ENCODE results near the gene TAOK3.
"Not testable (repeated sequence)": the region's sequence is repeated elsewhere in the genome, so short reads cannot be mapped to it uniquely, and the experiment has no call there.

The TAOK3 gene

GRCh38 chr12:118372541-118373495 is at the start of gene TAOK3:
TSS of gene TAOK3 (minus strand) at chr12:118372907. CDS start at chr12:118255567, 117,340 bp downstream.
- ATAC-seq (peak; percentile 93), DNase-seq (peak; percentile 96)
- Mint-ChIP-seq H3K4me3 (peak within 1 kb of the TSS; percentile 87), H3K27me3 (no peaks in the 10 kb centered on the region), H3K27ac (peak within 1 kb of the TSS; percentile 84), H3K9me3 (no peaks in the 10 kb centered on the region), H3K36me3 (ENCODE audit: low read depth) (no peaks in the 10 kb centered on the region), H3K4me1 (peaks cover 45% of the 10 kb centered on the region)

- ATAC-seq, result no peak
- no peak overlapping the region for H3K4me3 Mint-ChIP-seq
- peaks cover 12% of the 10 kb centered on the region for H3K36me3 Mint-ChIP-seq (ENCODE audit: low read depth)
- H3K27ac Mint-ChIP-seq, result no peak overlapping the region
- no peaks in the 10 kb centered on the region for H3K27me3 Mint-ChIP-seq
- DNase-seq, result no peak
- peaks cover 2% of the 10 kb centered on the region for H3K4me1 Mint-ChIP-seq
- H3K9me3 Mint-ChIP-seq, result no peaks in the 10 kb centered on the region
These were observed 48.0 kb upstream of the TAOK3 start for GRCh38 chr12:118420673-118421072.

- H3K27ac Mint-ChIP-seq, result no peak overlapping the region
These were observed 45.8 kb upstream of the TAOK3 start for GRCh38 chr12:118418385-118419057.

GRCh38 chr12:118417942-118418341 is 45.2 kb upstream of the TAOK3 start:
- ATAC-seq (no peak), DNase-seq (no peak)
- Mint-ChIP-seq H3K27ac (no peak overlapping the region), H3K4me3 (no peak overlapping the region), H3K36me3 (ENCODE audit: low read depth) (peaks cover 34% of the 10 kb centered on the region), H3K27me3 (no peaks in the 10 kb centered on the region), H3K9me3 (no peaks in the 10 kb centered on the region), H3K4me1 (peaks cover 2% of the 10 kb centered on the region)

More at GRCh38 chr12:118418385-118419057, 45.8 kb upstream of the TAOK3 start:
- Mint-ChIP-seq H3K36me3 (ENCODE audit: low read depth) (peaks cover 28% of the 10 kb centered on the region), H3K4me3 (no peak overlapping the region), H3K4me1 (peaks cover 2% of the 10 kb centered on the region), H3K9me3 (no peaks in the 10 kb centered on the region), H3K27me3 (no peaks in the 10 kb centered on the region)
- ATAC-seq, result no peak
- DNase-seq, result no peak

GRCh38 chr12:118409834-118410233 is 37.1 kb upstream of the TAOK3 start:
- Mint-ChIP-seq H3K9me3 (peaks cover 7% of the 10 kb centered on the region), H3K4me3 (no peak overlapping the region), H3K36me3 (ENCODE audit: low read depth) (peaks cover 52% of the 10 kb centered on the region), H3K27ac (no peak overlapping the region), H3K27me3 (no peaks in the 10 kb centered on the region), H3K4me1 (no peaks in the 10 kb centered on the region)
- no peak for ATAC-seq
- DNase-seq, result no peak

- H3K36me3 Mint-ChIP-seq (ENCODE audit: low read depth), result peaks cover 45% of the 10 kb centered on the region
- H3K27ac Mint-ChIP-seq, result not testable (repeated sequence)
These were observed 35.5 kb upstream of the TAOK3 start for GRCh38 chr12:118408241-118408640.

GRCh38 chr12:118404876-118405521 is 32.3 kb upstream of the TAOK3 start:
- H3K9me3 Mint-ChIP-seq, result no peaks in the 10 kb centered on the region
- H3K27me3 Mint-ChIP-seq, result no peaks in the 10 kb centered on the region
- ATAC-seq (peak; percentile 66), DNase-seq (peak; percentile 64)
- no peaks in the 10 kb centered on the region for H3K4me1 Mint-ChIP-seq
- no peak overlapping the region for H3K27ac Mint-ChIP-seq
- peaks cover 40% of the 10 kb centered on the region for H3K36me3 Mint-ChIP-seq (ENCODE audit: low read depth)
- H3K4me3 Mint-ChIP-seq, result no peak overlapping the region

More at GRCh38 chr12:118408241-118408640, 35.5 kb upstream of the TAOK3 start:
- H3K27me3 Mint-ChIP-seq, H3K4me1 Mint-ChIP-seq, DNase-seq, H3K4me3 Mint-ChIP-seq, H3K9me3 Mint-ChIP-seq, ATAC-seq: not testable (repeated sequence)

- Mint-ChIP-seq H3K4me1 (no peaks in the 10 kb centered on the region), H3K27ac (no peak overlapping the region), H3K9me3 (no peaks in the 10 kb centered on the region), H3K36me3 (ENCODE audit: low read depth) (peaks cover 47% of the 10 kb centered on the region), H3K4me3 (no peak overlapping the region), H3K27me3 (no peaks in the 10 kb centered on the region)
- DNase-seq, result no peak
- ATAC-seq, result no peak
These were observed 29.5 kb upstream of the TAOK3 start for GRCh38 chr12:118402251-118402650.

- no peak for ATAC-seq
- Mint-ChIP-seq H3K4me3 (no peak overlapping the region), H3K4me1 (no peaks in the 10 kb centered on the region), H3K9me3 (no peaks in the 10 kb centered on the region), H3K27me3 (no peaks in the 10 kb centered on the region), H3K36me3 (ENCODE audit: low read depth) (peaks cover 40% of the 10 kb centered on the region), H3K27ac (no peak overlapping the region)
- DNase-seq, result no peak
These were observed 26.2 kb upstream of the TAOK3 start for GRCh38 chr12:118398940-118399339.

- no peaks in the 10 kb centered on the region for H3K4me1 Mint-ChIP-seq
- no peak for DNase-seq
- H3K27me3 Mint-ChIP-seq, result no peaks in the 10 kb centered on the region
- peaks cover 39% of the 10 kb centered on the region for H3K36me3 Mint-ChIP-seq (ENCODE audit: low read depth)
- no peak overlapping the region for H3K27ac Mint-ChIP-seq
- H3K4me3 Mint-ChIP-seq, result no peak overlapping the region
- ATAC-seq, result no peak
- H3K9me3 Mint-ChIP-seq, result no peaks in the 10 kb centered on the region
These were observed 25.8 kb upstream of the TAOK3 start for GRCh38 chr12:118398524-118398923.

GRCh38 chr12:118397708-118398440 is 25.2 kb upstream of the TAOK3 start:
- no peak for ATAC-seq
- Mint-ChIP-seq H3K27ac (no peak overlapping the region), H3K36me3 (ENCODE audit: low read depth) (peaks cover 32% of the 10 kb centered on the region), H3K4me3 (no peak overlapping the region), H3K9me3 (no peaks in the 10 kb centered on the region), H3K4me1 (no peaks in the 10 kb centered on the region), H3K27me3 (no peaks in the 10 kb centered on the region)
- DNase-seq, result no peak

- no peak overlapping the region for H3K27ac Mint-ChIP-seq
- H3K4me1 Mint-ChIP-seq, result no peaks in the 10 kb centered on the region
- no peaks in the 10 kb centered on the region for H3K27me3 Mint-ChIP-seq
- H3K36me3 Mint-ChIP-seq (ENCODE audit: low read depth), result peaks cover 44% of the 10 kb centered on the region
- H3K4me3 Mint-ChIP-seq, result no peak overlapping the region
- ATAC-seq (no peak), DNase-seq (no peak)
- H3K9me3 Mint-ChIP-seq, result no peaks in the 10 kb centered on the region
These were observed 19.1 kb upstream of the TAOK3 start for GRCh38 chr12:118391836-118392235.

GRCh38 chr12:118391424-118391823 is 18.7 kb upstream of the TAOK3 start:
- Mint-ChIP-seq H3K27ac (no peak overlapping the region), H3K36me3 (ENCODE audit: low read depth) (peaks cover 44% of the 10 kb centered on the region), H3K4me1 (no peaks in the 10 kb centered on the region), H3K4me3 (no peak overlapping the region), H3K27me3 (no peaks in the 10 kb centered on the region), H3K9me3 (no peaks in the 10 kb centered on the region)
- ATAC-seq (no peak), DNase-seq (no peak)

- H3K4me3 Mint-ChIP-seq, result peak overlapping the region; percentile 82
- H3K27ac Mint-ChIP-seq, result peak overlapping the region; percentile 91
- H3K27me3 Mint-ChIP-seq, result no peaks in the 10 kb centered on the region
- DNase-seq (peak; percentile 76), ATAC-seq (no peak)
- H3K9me3 Mint-ChIP-seq, result no peaks in the 10 kb centered on the region
- H3K36me3 Mint-ChIP-seq (ENCODE audit: low read depth), result peaks cover 16% of the 10 kb centered on the region
- peaks cover 36% of the 10 kb centered on the region for H3K4me1 Mint-ChIP-seq
These were observed 5.3 kb upstream of the TAOK3 start for GRCh38 chr12:118377884-118378470.
